ENCODE results near the gene MIB1. TPM values are rescaled to one million over a fixed set of nuclear protein-coding genes. Genes with fewer than 3 reads are reported as not detected.
A peak's percentile ranks its signal among the peaks of the same experiment; 100 is the strongest.

Gene MIB1
- total RNA-seq, 2 experiments from 2014 or later: 13.6 to 15.3 TPM

GRCh38 chr18:21855432-21855831 is 114.8 kb downstream of the MIB1 start:
- CTCF ChIA-PET: no interaction called here
- POLR2A ChIA-PET: no interaction called here
- no peak for ATAC-seq (ENCODE audit: poor library complexity)
- H3K27ac Mint-ChIP-seq: no peak overlapping the region
- Histone ChIP-seq H3K9me3 (ENCODE audit: control insufficient read depth in 1 of 2, insufficient read depth in 1 of 2, low read length in 2 of 2) (no peaks in the 10 kb centered on the region), H3K27ac (ENCODE audit: low read depth in 1 of 2, low read length in 2 of 2) (no peak overlapping the region), H3K36me3 (ENCODE audit: insufficient read depth, low read length) (peaks cover 30% of the 10 kb centered on the region), H3K4me3 (ENCODE audit: low read length) (no peak overlapping the region), H3K27me3 (ENCODE audit: control insufficient read depth in 1 of 2, insufficient read depth in 2 of 2, low read length in 2 of 2) (no peaks in the 10 kb centered on the region), H3K4me1 (ENCODE audit: insufficient read depth, low read length) (no peaks in the 10 kb centered on the region)
- no peak overlapping the region for H3K4me3 Mint-ChIP-seq
- no peaks in the 10 kb centered on the region for H3K27me3 Mint-ChIP-seq
- DNase-seq: no peak
- no peak for TF ChIP-seq CTCF (IDR thresholded peaks at IDR 0.05)
- intact Hi-C loops (cut with DNase I, micrococcal nuclease): loop anchor here in 1 of 2 experiments (10.0 kb wide), 2 partner anchors 241 to 361 kb away; partner anchors contain the start of gene SNRPD1
- H3K4me1 Mint-ChIP-seq (ENCODE audit: low read depth): peaks cover 5% of the 10 kb centered on the region
- no peaks in the 10 kb centered on the region for H3K9me3 Mint-ChIP-seq
- H3K36me3 Mint-ChIP-seq (ENCODE audit: low read depth): peaks cover 63% of the 10 kb centered on the region

- peaks cover 70% of the 10 kb centered on the region for H3K36me3 Mint-ChIP-seq (ENCODE audit: low read depth)
- intact Hi-C loops (cut with DNase I, micrococcal nuclease): loop anchor here in 1 of 2 experiments (10.0 kb wide), 2 partner anchors 243 to 363 kb away; partner anchors contain the start of gene SNRPD1
- H3K36me3 ChIP-seq (ENCODE audit: insufficient read depth, low read length): peaks cover 39% of the 10 kb centered on the region
Observed at GRCh38 chr18:21857871-21858270, 117.3 kb downstream of the MIB1 start.

GRCh38 chr18:21858544-21858943 is 118.0 kb downstream of the MIB1 start:
- Mint-ChIP-seq H3K4me3 (no peak overlapping the region), H3K36me3 (ENCODE audit: low read depth) (peaks cover 72% of the 10 kb centered on the region), H3K27me3 (no peaks in the 10 kb centered on the region), H3K27ac (no peak overlapping the region), H3K4me1 (ENCODE audit: low read depth) (no peaks in the 10 kb centered on the region), H3K9me3 (no peaks in the 10 kb centered on the region)
- intact Hi-C loops (cut with DNase I, micrococcal nuclease): loop anchor here in 1 of 2 experiments (10.0 kb wide), 2 partner anchors 244 to 364 kb away; partner anchors contain the start of gene SNRPD1
- H3K27ac ChIP-seq (ENCODE audit: low read depth in 1 of 2, low read length in 2 of 2): no peak overlapping the region
- no peaks in the 10 kb centered on the region for H3K4me1 ChIP-seq (ENCODE audit: insufficient read depth, low read length)
- no peak for DNase-seq
- no peak for TF ChIP-seq CTCF (IDR thresholded peaks at IDR 0.05)
- H3K4me3 ChIP-seq (ENCODE audit: low read length): no peak overlapping the region
- peaks cover 45% of the 10 kb centered on the region for H3K36me3 ChIP-seq (ENCODE audit: insufficient read depth, low read length)
- POLR2A ChIA-PET: no interaction called here
- CTCF ChIA-PET: no interaction called here
- H3K27me3 ChIP-seq (ENCODE audit: control insufficient read depth in 1 of 2, insufficient read depth in 2 of 2, low read length in 2 of 2): no peaks in the 10 kb centered on the region
- H3K9me3 ChIP-seq (ENCODE audit: control insufficient read depth in 1 of 2, insufficient read depth in 1 of 2, low read length in 2 of 2): no peaks in the 10 kb centered on the region
- no peak for ATAC-seq (ENCODE audit: poor library complexity)

More at GRCh38 chr18:21857871-21858270, 117.3 kb downstream of the MIB1 start:
- Mint-ChIP-seq H3K27me3 (no peaks in the 10 kb centered on the region), H3K4me3 (no peak overlapping the region), H3K9me3 (no peaks in the 10 kb centered on the region), H3K27ac (no peak overlapping the region), H3K4me1 (ENCODE audit: low read depth) (no peaks in the 10 kb centered on the region)
- Histone ChIP-seq H3K27ac (ENCODE audit: low read depth in 1 of 2, low read length in 2 of 2) (no peak overlapping the region), H3K4me3 (ENCODE audit: low read length) (no peak overlapping the region), H3K4me1 (ENCODE audit: insufficient read depth, low read length) (no peaks in the 10 kb centered on the region), H3K9me3 (ENCODE audit: control insufficient read depth in 1 of 2, insufficient read depth in 1 of 2, low read length in 2 of 2) (no peaks in the 10 kb centered on the region), H3K27me3 (ENCODE audit: control insufficient read depth in 1 of 2, insufficient read depth in 2 of 2, low read length in 2 of 2) (no peaks in the 10 kb centered on the region)
- DNase-seq (peak in 1 of 14 experiments; percentile 6), ATAC-seq (ENCODE audit: poor library complexity) (no peak)
- TF ChIP-seq CTCF (IDR thresholded peaks at IDR 0.05): no peak
- POLR2A ChIA-PET: no interaction called here
- CTCF ChIA-PET: no interaction called here
